Measurements from ENCODE around the gene AMDHD2. TPM values are rescaled to one million over a fixed set of nuclear protein-coding genes. Genes with fewer than 3 reads are reported as not detected.
"Not testable (repeated sequence)": the region's sequence is repeated elsewhere in the genome, so short reads cannot be mapped to it uniquely, and the experiment has no call there.

Gene AMDHD2
- total RNA-seq, 1 donor from 2014 or later, result 61.0 TPM

DNA sequence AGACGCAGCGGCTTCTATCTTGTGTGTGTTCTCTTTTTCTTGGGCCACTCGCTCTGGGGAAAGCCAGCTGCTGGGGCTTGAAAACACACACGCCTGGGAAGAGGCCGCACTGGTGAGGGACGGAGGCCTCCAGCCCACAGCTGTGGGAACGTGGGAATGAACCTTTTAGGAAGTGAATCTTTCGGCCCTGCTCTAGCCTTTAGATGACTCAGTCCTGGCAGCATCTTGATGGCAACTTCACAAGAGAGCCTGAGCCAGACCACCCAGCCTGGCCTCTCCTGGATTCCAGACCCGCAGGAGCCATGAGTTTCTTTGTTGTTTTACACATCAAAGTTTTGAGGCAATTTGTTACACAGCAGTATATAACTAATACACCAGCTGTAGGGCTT, 15.4 kb downstream of the AMDHD2 start:
- H3K36me3 Mint-ChIP-seq (ENCODE audit: unreplicated experiment), result no peaks in the 10 kb centered on the region
- H3K4me1 Mint-ChIP-seq (ENCODE audit: low read depth, unreplicated experiment), result peaks cover 17% of the 10 kb centered on the region
- peaks cover 19% of the 10 kb centered on the region for H3K27me3 Mint-ChIP-seq (ENCODE audit: unreplicated experiment)
- DNase-seq, result no peak
- no peak overlapping the region for H3K27ac Mint-ChIP-seq (ENCODE audit: unreplicated experiment)
- H3K4me3 Mint-ChIP-seq (ENCODE audit: unreplicated experiment), result no peak overlapping the region
- peaks cover 24% of the 10 kb centered on the region for H3K9me3 Mint-ChIP-seq (ENCODE audit: unreplicated experiment)
- TF ChIP-seq, protein P1, sequence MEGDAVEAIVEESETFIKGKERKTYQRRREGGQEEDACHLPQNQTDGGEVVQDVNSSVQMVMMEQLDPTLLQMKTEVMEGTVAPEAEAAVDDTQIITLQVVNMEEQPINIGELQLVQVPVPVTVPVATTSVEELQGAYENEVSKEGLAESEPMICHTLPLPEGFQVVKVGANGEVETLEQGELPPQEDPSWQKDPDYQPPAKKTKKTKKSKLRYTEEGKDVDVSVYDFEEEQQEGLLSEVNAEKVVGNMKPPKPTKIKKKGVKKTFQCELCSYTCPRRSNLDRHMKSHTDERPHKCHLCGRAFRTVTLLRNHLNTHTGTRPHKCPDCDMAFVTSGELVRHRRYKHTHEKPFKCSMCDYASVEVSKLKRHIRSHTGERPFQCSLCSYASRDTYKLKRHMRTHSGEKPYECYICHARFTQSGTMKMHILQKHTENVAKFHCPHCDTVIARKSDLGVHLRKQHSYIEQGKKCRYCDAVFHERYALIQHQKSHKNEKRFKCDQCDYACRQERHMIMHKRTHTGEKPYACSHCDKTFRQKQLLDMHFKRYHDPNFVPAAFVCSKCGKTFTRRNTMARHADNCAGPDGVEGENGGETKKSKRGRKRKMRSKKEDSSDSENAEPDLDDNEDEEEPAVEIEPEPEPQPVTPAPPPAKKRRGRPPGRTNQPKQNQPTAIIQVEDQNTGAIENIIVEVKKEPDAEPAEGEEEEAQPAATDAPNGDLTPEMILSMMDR (IDR thresholded peaks at IDR 0.05; ENCODE audit: partially characterized antibody, unreplicated experiment), result no peak

DNA sequence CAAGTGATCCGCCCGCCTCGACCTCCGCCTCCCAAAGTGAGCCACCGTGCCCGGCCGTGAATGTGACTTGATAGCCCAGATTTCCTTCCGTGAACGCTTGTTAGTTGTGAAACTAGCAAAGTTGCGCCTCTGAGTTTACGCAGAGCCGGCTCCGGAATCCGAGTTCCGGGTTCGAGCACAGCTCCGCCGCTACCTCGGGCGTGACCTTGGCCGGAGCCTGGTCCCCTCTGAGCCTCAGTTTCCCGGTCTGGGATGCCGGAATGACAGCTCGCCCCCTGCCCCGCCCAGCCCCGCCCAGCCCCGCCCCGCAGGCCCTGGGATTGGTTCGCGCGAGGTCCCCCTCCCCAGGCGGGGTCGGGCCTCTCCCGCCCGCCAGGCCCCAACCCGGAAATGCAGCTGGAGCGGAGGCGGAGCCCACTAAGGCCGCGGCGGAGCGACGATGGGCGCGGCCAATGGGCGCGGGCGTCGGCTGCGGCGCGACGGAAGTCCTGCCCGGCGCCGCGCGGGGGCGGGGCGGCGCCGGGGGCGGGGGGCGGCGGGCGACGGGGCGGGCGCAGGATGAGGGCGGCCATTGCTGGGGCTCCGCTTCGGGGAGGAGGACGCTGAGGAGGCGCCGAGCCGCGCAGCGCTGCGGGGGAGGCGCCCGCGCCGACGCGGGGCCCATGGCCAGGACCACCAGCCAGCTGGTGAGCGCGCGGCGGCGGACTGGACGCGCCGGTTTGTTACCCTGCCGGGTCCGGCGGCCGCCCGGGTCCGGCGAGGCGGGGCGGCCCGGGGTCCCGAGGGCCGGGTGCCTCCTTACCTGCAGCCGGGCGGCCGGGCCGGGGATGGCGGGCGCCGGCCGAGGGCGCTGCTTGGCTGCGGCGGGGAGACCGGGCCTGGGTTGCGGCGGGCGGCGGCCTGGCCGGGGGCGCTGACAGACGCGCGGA, 17.5 kb downstream of the AMDHD2 start, which contains the start of gene PDPK1:
Gene PDPK1 (plus strand): TSS at position 571 of the 929 bp plus-strand sequence. CDS start 92 bp downstream, at position 663.
- peak; percentile 94 for DNase-seq
- Mint-ChIP-seq H3K36me3 (ENCODE audit: unreplicated experiment) (no peaks in the 10 kb centered on the region), H3K4me1 (ENCODE audit: low read depth, unreplicated experiment) (peaks cover 26% of the 10 kb centered on the region), H3K27ac (ENCODE audit: unreplicated experiment) (peak within 1 kb of the TSS; percentile 88), H3K4me3 (ENCODE audit: unreplicated experiment) (peak within 1 kb of the TSS; percentile 95), H3K27me3 (ENCODE audit: unreplicated experiment) (peaks cover 22% of the 10 kb centered on the region), H3K9me3 (ENCODE audit: unreplicated experiment) (peaks cover 25% of the 10 kb centered on the region)
- TF ChIP-seq, protein P1 (IDR thresholded peaks at IDR 0.05; ENCODE audit: partially characterized antibody, unreplicated experiment), result no peak

DNA sequence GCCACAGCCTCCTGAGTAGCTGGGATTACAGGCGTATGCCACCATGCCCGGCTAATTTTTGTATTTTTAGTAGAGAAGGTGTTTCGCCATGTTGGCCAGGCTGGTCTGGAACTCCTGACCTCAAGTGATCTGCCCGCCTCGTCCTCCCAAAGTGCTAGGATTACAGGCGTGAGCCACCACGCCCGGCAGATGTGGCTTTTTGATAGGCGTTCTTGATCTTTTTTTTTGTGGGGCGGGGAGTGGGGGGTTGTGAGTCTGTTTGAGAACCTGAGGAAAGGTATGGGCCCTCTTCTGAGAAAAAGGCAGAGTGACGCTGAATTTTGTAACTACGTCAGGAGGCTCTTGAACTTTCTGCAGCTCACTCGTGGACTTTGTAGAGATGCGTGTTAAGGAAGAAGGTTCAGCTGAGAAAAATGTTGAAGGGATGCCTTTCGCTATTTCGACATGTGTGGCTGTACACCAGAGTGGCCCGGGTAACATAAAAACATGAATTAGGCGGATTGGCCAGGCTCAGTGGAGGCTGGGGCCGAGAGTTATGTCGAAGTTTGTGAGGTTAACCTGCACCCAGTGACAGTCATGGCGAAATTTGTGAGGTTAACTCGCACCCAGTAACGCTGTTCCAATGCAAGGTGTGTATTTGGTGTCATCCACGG, 19.1 kb downstream of the AMDHD2 start:
- H3K4me1 Mint-ChIP-seq (ENCODE audit: low read depth, unreplicated experiment), result peaks cover 24% of the 10 kb centered on the region
- peaks cover 14% of the 10 kb centered on the region for H3K27me3 Mint-ChIP-seq (ENCODE audit: unreplicated experiment)
- DNase-seq; H3K36me3 Mint-ChIP-seq (ENCODE audit: unreplicated experiment): not testable (repeated sequence)
- H3K27ac Mint-ChIP-seq (ENCODE audit: unreplicated experiment), result peak overlapping the region; percentile 85
- H3K9me3 Mint-ChIP-seq (ENCODE audit: unreplicated experiment), result peaks cover 23% of the 10 kb centered on the region
- peak overlapping the region; percentile 95 for H3K4me3 Mint-ChIP-seq (ENCODE audit: unreplicated experiment)

DNA sequence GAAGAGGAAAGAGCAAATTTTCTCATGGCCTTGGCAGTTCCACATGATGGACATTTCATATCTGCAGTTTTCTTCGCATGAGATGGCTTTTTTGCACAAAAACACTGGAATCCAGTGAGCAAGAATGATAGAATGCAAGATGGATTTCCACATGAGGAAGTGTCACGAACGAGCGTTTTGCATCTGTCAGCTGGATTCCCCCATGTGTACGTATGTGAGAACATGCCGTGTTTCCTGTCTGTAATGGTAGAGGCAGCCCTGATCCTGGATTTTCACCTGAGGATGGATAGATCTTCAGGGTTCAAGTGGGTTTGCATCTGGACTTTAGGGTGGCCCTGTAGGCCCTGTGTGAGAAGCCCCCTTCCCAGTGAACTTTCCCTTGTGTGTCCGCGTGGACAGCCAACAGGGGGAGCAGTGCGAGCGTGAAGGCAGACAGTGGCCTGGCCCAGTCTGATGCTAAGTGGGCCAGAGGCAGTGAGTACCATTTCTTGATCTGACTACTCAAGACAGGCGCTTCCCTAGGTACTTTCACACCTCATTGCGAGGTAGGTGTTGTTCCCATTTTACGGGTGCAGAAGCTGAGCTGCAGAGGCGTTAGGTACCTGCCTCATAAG, 19.8 kb downstream of the AMDHD2 start:
- Mint-ChIP-seq H3K27me3 (ENCODE audit: unreplicated experiment) (peaks cover 14% of the 10 kb centered on the region), H3K4me3 (ENCODE audit: unreplicated experiment) (peak overlapping the region; percentile 95), H3K9me3 (ENCODE audit: unreplicated experiment) (peaks cover 23% of the 10 kb centered on the region), H3K27ac (ENCODE audit: unreplicated experiment) (peak overlapping the region; percentile 99), H3K4me1 (ENCODE audit: low read depth, unreplicated experiment) (peaks cover 24% of the 10 kb centered on the region)
- DNase-seq, result peak; percentile 82
- H3K36me3 Mint-ChIP-seq (ENCODE audit: unreplicated experiment), result not testable (repeated sequence)
- TF ChIP-seq, protein P1 (IDR thresholded peaks at IDR 0.05; ENCODE audit: partially characterized antibody, unreplicated experiment), result peak; percentile 57

DNA sequence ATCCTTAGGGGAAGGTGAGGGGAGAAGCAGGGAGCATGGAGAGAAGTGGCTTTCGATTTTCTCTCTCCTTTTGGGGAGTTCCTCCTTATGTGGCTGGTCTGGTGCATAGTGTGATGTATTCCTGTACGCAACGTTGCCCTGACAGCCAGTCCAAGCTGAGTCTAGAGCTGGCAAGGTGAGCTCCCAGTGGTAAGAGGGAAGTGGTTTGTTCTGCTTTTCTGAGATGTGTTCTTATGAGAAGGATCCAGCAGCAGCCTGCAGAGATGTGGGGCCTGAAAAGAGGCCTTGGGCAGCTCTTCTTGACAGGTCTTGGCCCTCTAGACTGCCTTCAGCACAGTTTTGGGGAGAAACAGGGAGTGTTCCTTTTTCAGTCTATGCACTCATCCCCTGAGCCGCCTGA, 20.7 kb downstream of the AMDHD2 start:
- Mint-ChIP-seq H3K9me3 (ENCODE audit: unreplicated experiment) (peaks cover 20% of the 10 kb centered on the region), H3K4me1 (ENCODE audit: low read depth, unreplicated experiment) (peaks cover 24% of the 10 kb centered on the region), H3K27ac (ENCODE audit: unreplicated experiment) (peak overlapping the region; percentile 99), H3K4me3 (ENCODE audit: unreplicated experiment) (peak overlapping the region; percentile 95), H3K27me3 (ENCODE audit: unreplicated experiment) (peaks cover 14% of the 10 kb centered on the region)
- not testable (repeated sequence) for DNase-seq; H3K36me3 Mint-ChIP-seq (ENCODE audit: unreplicated experiment)

DNA sequence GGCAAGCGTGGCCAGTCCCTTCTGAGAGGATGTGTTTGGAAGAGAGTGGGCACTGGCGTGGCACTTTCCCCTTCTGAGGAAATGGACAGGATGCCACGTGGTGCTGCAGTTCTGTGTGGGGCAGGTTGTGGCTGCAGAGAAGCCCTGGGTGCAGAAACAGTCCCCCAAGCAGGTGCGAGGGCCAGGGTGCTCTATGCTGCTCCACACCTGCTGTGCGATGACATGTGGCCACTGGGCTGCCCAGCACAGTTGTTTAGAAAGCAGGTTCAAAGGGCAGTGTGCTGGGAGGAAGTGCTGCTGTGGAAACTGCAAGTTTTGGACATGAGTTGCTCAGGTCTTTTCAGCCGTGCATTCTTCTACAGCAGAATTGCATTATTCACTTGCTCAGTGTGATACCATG, 21.2 kb downstream of the AMDHD2 start:
- Mint-ChIP-seq H3K27me3 (ENCODE audit: unreplicated experiment) (peaks cover 14% of the 10 kb centered on the region), H3K9me3 (ENCODE audit: unreplicated experiment) (peaks cover 20% of the 10 kb centered on the region), H3K4me1 (ENCODE audit: low read depth, unreplicated experiment) (peaks cover 23% of the 10 kb centered on the region), H3K27ac (ENCODE audit: unreplicated experiment) (peak overlapping the region; percentile 99), H3K4me3 (ENCODE audit: unreplicated experiment) (peak overlapping the region; percentile 95)
- not testable (repeated sequence) for H3K36me3 Mint-ChIP-seq (ENCODE audit: unreplicated experiment); DNase-seq

DNA sequence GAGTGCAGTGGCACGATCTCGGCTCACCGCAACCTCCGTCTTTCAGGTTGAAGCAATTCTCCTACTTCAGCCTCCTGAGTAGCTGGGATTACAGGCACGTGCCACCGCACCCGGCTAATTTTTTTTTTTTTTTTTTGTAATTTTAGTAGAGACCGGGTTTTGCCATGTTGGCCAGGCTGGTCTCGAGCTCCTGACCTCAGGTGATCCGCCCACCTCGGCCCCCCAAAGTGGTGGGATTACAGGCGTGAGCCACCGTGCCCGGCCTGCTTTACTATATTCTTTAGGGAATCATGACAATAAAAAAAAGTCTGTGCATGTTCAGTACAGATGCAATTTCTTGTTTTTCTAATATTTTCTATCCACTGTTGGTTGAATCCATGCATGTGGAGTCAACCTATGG, 23.6 kb downstream of the AMDHD2 start:
- DNase-seq; H3K27me3 Mint-ChIP-seq (ENCODE audit: unreplicated experiment); H3K36me3 Mint-ChIP-seq (ENCODE audit: unreplicated experiment); H3K27ac Mint-ChIP-seq (ENCODE audit: unreplicated experiment): not testable (repeated sequence)
- Mint-ChIP-seq H3K4me3 (ENCODE audit: unreplicated experiment) (peak overlapping the region; percentile 15), H3K9me3 (ENCODE audit: unreplicated experiment) (peaks cover 14% of the 10 kb centered on the region), H3K4me1 (ENCODE audit: low read depth, unreplicated experiment) (peaks cover 21% of the 10 kb centered on the region)

DNA sequence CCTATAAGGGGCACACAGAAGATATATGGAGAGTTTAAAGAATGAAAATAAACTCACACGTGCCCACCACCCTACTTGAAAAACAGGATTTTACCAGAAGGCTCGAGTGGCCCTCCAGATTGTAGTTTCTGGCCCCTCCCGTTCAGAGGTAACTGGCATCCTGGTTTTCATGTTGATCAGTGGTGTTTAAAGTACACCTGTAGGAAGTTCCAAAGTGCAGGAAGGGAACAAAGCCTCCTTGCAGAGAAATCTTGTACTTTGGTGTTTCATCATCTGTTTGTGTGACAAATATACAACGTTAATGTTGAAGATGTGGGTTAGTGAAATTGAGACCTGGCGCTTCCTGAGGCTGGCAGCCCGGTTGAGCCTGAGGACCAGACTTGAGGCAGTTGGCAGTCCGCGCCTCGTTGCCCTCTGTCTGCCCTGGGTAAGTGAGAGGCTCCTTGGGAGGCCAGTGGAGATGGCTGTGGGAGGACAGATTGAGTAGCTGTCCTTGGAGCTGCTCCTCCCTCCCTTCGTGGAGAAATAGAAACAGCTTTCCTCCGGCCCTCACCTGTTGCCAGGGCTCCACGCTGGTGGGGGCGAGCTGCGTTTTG, 30.2 kb downstream of the AMDHD2 start:
- not testable (repeated sequence) for H3K9me3 Mint-ChIP-seq (ENCODE audit: unreplicated experiment); DNase-seq; H3K4me3 Mint-ChIP-seq (ENCODE audit: unreplicated experiment); H3K4me1 Mint-ChIP-seq (ENCODE audit: low read depth, unreplicated experiment); H3K36me3 Mint-ChIP-seq (ENCODE audit: unreplicated experiment); H3K27ac Mint-ChIP-seq (ENCODE audit: unreplicated experiment); H3K27me3 Mint-ChIP-seq (ENCODE audit: unreplicated experiment)

All from glutamatergic neuron (in vitro differentiated cells).